K562 (cell line): ENCODE data around the gene IGF2R. TPM values are rescaled to one million over a fixed set of nuclear protein-coding genes. Genes with fewer than 3 reads are reported as not detected.

Experiments
- ATAC-seq: fragments of 200-7000 bp; cut with Tn5 transposase; 3 replicates; pipeline ENCODE4 v1.9.1; 2020; ENCODE audit warnings: moderate library complexity
- Bru-seq: library from RNA; stranded (reverse); fragments of 400-500 nt; gene quantifications from one replicate; lab custom pipeline; 2021; lab: Mats Ljungman, UMichigan
- BruChase-seq, 2 experiments: library from RNA; stranded (reverse); fragments of 400-500 nt; gene quantifications; one replicate each; lab custom pipeline; 2021; lab: Mats Ljungman, UMichigan
- BruUV-seq: library from RNA; stranded (reverse); fragments of 400-500 nt; replicated peaks from 2 replicates; lab custom pipeline; 2021; lab: Mats Ljungman, UMichigan
- CTCF ChIA-PET: fragments of 300-600 bp; formaldehyde crosslinking; extraction: SDS; loops from one replicate; lab custom pipeline; 2021; ENCODE audit warnings: low intra/inter-chr PET ratio; lab: Yijun Ruan, JAX
- POLR2A ChIA-PET: fragments of 300-600, 350-650 bp; sonication (Branson Sonifier 250); formaldehyde crosslinking; extraction: SDS; loops from one replicate; lab custom pipeline; 2021; ENCODE audit warnings: antibody characterized with exemption, inconsistent platforms; lab: Yijun Ruan, JAX
- DNase-seq, 4 experiments: peaks; one replicate each; pipeline versions ENCODE4 v3.0.0 to v3.0.0-alpha.2; 2011 to 2018; ENCODE audit warnings: low spot score in 3 of 4, mixed read lengths in 3 of 4; ENCODE audit errors: extremely low read depth in 1 of 4
- FAIRE-seq: peaks from 2 replicates; lab custom pipeline; 2011; peaks lifted over from hg19 to GRCh38; lab: Jason Lieb, UNC
- H2AFZ ChIP-seq: 2 replicates; pipeline ENCODE4 v1.6.0; 2011; ENCODE audit warnings: low read depth, low read length, control low read depth, inconsistent platforms
- H3K27ac ChIP-seq: fragments of 200-600 bp; 3 replicates; pipeline ENCODE4 v1.8.0; 2011; ENCODE audit warnings: low read depth, mild to moderate bottlenecking, control low read depth, inconsistent platforms, low read length, moderate library complexity, mixed read lengths; ENCODE audit errors: extremely low read depth
- H3K27me3 ChIP-seq, 2 experiments: fragments of 300-600 bp in 1 of 2; 2 replicates in 1 of 2; 3 replicates in 1 of 2; pipeline versions ENCODE4 v1.6.0 to v1.8.0; 2011; ENCODE audit warnings: inconsistent platforms in 2 of 2, low read length in 2 of 2, mild to moderate bottlenecking in 1 of 2, mixed read lengths in 1 of 2, moderate library complexity in 1 of 2; ENCODE audit not compliant: control insufficient read depth in 2 of 2, insufficient read depth in 2 of 2
- H3K36me3 ChIP-seq: fragments of 300-600 bp; 3 replicates; pipeline ENCODE4 v1.8.0; 2011; ENCODE audit warnings: mild to moderate bottlenecking, low read length, inconsistent platforms; ENCODE audit not compliant: control insufficient read depth, insufficient read depth
- H3K4me1 ChIP-seq, 2 experiments: fragments of 200-600 bp in 1 of 2; replicated peaks in 1 of 2; 2 replicates in 1 of 2; 3 replicates in 1 of 2; pipeline versions ENCODE4 v1.5.1 to v1.8.0; 2011; ENCODE audit warnings: inconsistent platforms in 2 of 2, low read length in 2 of 2, mild to moderate bottlenecking in 1 of 2, mixed read lengths in 1 of 2, moderate library complexity in 1 of 2; ENCODE audit not compliant: control insufficient read depth in 2 of 2, insufficient read depth in 2 of 2
- H3K4me2 ChIP-seq: 2 replicates; pipeline ENCODE4 v1.6.1; 2011; ENCODE audit warnings: low read length, control low read depth, inconsistent platforms, mixed read lengths; ENCODE audit not compliant: insufficient read depth
- H3K4me3 ChIP-seq: fragments of 200-600 bp; sonication (generic), shearing (Covaris generic); 2 replicates; pipeline ENCODE4 v1.5.1; 2016; ENCODE audit warnings: control low read depth, inconsistent platforms
- H3K79me2 ChIP-seq: fragments of 200-600 bp; 3 replicates; pipeline ENCODE4 v1.8.0; 2011; ENCODE audit warnings: low read length, inconsistent platforms; ENCODE audit not compliant: control insufficient read depth, insufficient read depth
- H3K9ac ChIP-seq, 2 experiments: 2 replicates each; pipeline versions ENCODE4 v1.6.0 to v1.6.1; 2011; ENCODE audit warnings: low read depth in 2 of 2, low read length in 2 of 2, control low read depth in 1 of 2, inconsistent platforms in 1 of 2, mild to moderate bottlenecking in 1 of 2, mixed read lengths in 1 of 2; ENCODE audit not compliant: insufficient read depth in 1 of 2
- H3K9me1 ChIP-seq: one replicate; pipeline ENCODE4 v1.6.0; 2011; ENCODE audit warnings: inconsistent platforms, mild to moderate bottlenecking, low read length, moderate library complexity; ENCODE audit not compliant: control insufficient read depth, insufficient read depth
- H3K9me3 ChIP-seq: replicated peaks from 2 replicates; pipeline ENCODE4 v1.5.1; 2011; ENCODE audit warnings: low read depth, low read length, inconsistent platforms; ENCODE audit not compliant: control insufficient read depth, insufficient read depth
- H4K20me1 ChIP-seq: replicated peaks from 2 replicates; pipeline ENCODE4 v1.6.1; 2011; ENCODE audit warnings: low read length, inconsistent platforms, mixed read lengths; ENCODE audit not compliant: control insufficient read depth, insufficient read depth
- CBX1 ChIP-seq: sonication (generic); IDR thresholded peaks from 2 replicates; pipeline ENCODE4 v1.6.1; 2016; ENCODE audit warnings: antibody characterized with exemption, low read depth, mild to moderate bottlenecking
- GATAD2B ChIP-seq: fragments of 450-650 bp; IDR thresholded peaks from 2 replicates; pipeline ENCODE4 v1.6.1; 2017; ENCODE audit warnings: mild to moderate bottlenecking, borderline replicate concordance
- HMGN3 ChIP-seq: IDR thresholded peaks from 2 replicates; pipeline ENCODE4 v1.6.1; 2011; ENCODE audit warnings: borderline replicate concordance, low read depth, mild to moderate bottlenecking, mixed read lengths, low read length; ENCODE audit not compliant: insufficient read length; ENCODE audit errors: extremely low read depth
- KLF6 ChIP-seq: fragments of 250-450 bp; sonication (Bioruptor Pico); IDR thresholded peaks from 2 replicates; pipeline ENCODE4 v1.4.0; 2020; ENCODE audit warnings: mild to moderate bottlenecking, moderate library complexity, borderline replicate concordance
- LEF1 ChIP-seq: fragments of 450-650 bp; IDR thresholded peaks from 2 replicates; pipeline ENCODE4 v1.6.1; 2016; ENCODE audit warnings: mild to moderate bottlenecking
- NKRF ChIP-seq: fragments of 450-650 bp; IDR thresholded peaks from 2 replicates; pipeline ENCODE4 v1.6.1; 2016; ENCODE audit warnings: borderline replicate concordance
- SMARCC2 ChIP-seq: fragments of 450-650 bp; IDR thresholded peaks from 2 replicates; pipeline ENCODE4 v1.6.1; 2017; ENCODE audit warnings: antibody characterized with exemption, moderate library complexity, mild to moderate bottlenecking, low read depth
- TCF15 ChIP-seq: fragments of 250-450 bp; sonication (Bioruptor Pico); IDR thresholded peaks from 2 replicates; pipeline ENCODE4 v1.8.0; 2022; ENCODE audit warnings: moderate library complexity, mild to moderate bottlenecking, inconsistent platforms
- ZBTB33 ChIP-seq: sonication (generic); formaldehyde crosslinking; IDR thresholded peaks from 2 replicates; pipeline ENCODE4 v1.8.1; 2023; ENCODE audit warnings: mild to moderate bottlenecking, missing genetic modification reagents
- ZNF780A ChIP-seq: fragments of 250-450 bp; sonication (Bioruptor Pico); IDR thresholded peaks from 2 replicates; pipeline ENCODE4 v1.5.0; 2021; ENCODE audit warnings: mild to moderate bottlenecking
- WGBS: fragments of 100-300 bp; shearing (Covaris generic); methylation state at CpG from one replicate; pipeline ENCODE4 v1.1.6; 2016; ENCODE audit warnings: low coverage, mixed read lengths; ENCODE audit not compliant: insufficient coverage; ENCODE audit errors: missing lambda C conversion rate; 5-methylcytosine and 5-hydroxymethylcytosine counted together
- in situ Hi-C: fragments of 300-500 bp; cut with MboI; formaldehyde crosslinking; loops from 4 replicates; pipeline ENCODE4 v1.15.0; 2018; ENCODE audit warnings: inconsistent platforms, mixed read lengths
- intact Hi-C: fragments of 100-400 bp; cut with micrococcal nuclease; formaldehyde crosslinking; loops from 2 replicates; pipeline ENCODE4 v1.14.2; 2022
- long read RNA-seq, 3 experiments: library from polyadenylated mRNA in 2 of 3; library from RNA in 1 of 3; unstranded in 2 of 3; stranded (forward) in 1 of 3; transcript quantifications; one replicate each; pipeline ENCODE4 v2.0.0, GENCODE V29; 2019 to 2022
- polyA minus RNA-seq, 3 experiments: library from RNA; depleted of rRNA, polyadenylated mRNA; stranded (reverse); fragments of >200 nt; gene quantifications; 2 replicates each; pipeline ENCODE4 v1.2.3, GENCODE V29; 2011
- polyA plus RNA-seq, 8 experiments: library from polyadenylated mRNA; depleted of rRNA in 4 of 8; stranded (reverse) in 5 of 8; unstranded in 3 of 8; fragments of >200 nt; fragmentation: Nextera tagmentation in 2 of 8; fragmentation: Illumina TruSeq in 1 of 8; extraction: Ambion mirVana in 2 of 8; extraction: Trizol in 1 of 8; gene quantifications; 2 replicates each; pipeline versions ENCODE4 v1.2.1 to v1.2.3, GENCODE V29; 2011 to 2014; ENCODE audit warnings: inconsistent platforms in 1 of 8, missing spikeins in 1 of 8
- total RNA-seq, 7 experiments: library from RNA; depleted of rRNA in 6 of 7; stranded (reverse); fragments of >200 nt in 6 of 7; fragmentation: Illumina TruSeq in 2 of 7; extraction: Trizol in 2 of 7; gene quantifications; 2 replicates each; pipeline versions ENCODE4 v1.2.1 to v1.2.3, GENCODE V29; 2011 to 2021; ENCODE audit warnings: low replicate concordance in 1 of 7

Gene IGF2R
- total RNA-seq (2011; cell fraction: chromatin; rRNA removed; ENCODE audit: low replicate concordance): 302 and 333 TPM in 2 replicates
- total RNA-seq (2011; cell fraction: nucleolus; rRNA removed): 228 and 239 TPM in 2 replicates
- total RNA-seq (2011; cell fraction: nucleoplasm; rRNA removed): 228 and 238 TPM in 2 replicates
- 36.9 and 41.3 TPM in 2 replicates for total RNA-seq (2014; rRNA removed)
- total RNA-seq (2014; rRNA removed; fragmentation: Illumina TruSeq; extraction: Trizol): 34.4 and 37.8 TPM in 2 replicates
- 34.5 and 37.5 TPM in 2 replicates for total RNA-seq (2015; rRNA removed; fragmentation: Illumina TruSeq; extraction: Trizol)
- 84.7 and 92.3 TPM in 2 replicates for total RNA-seq (2021)
- 13.2 and 16.7 TPM in 2 replicates for polyA plus RNA-seq (2011; rRNA removed)
- 12.7 and 14.5 TPM in 2 replicates for polyA plus RNA-seq (2011; cell fraction: cytosol; rRNA removed)
- polyA plus RNA-seq (2011; cell fraction: nucleus; rRNA removed): 55.4 and 71.5 TPM in 2 replicates
- 57.1 and 73.0 TPM in 2 replicates for polyA plus RNA-seq (2012)
- 60.4 and 68.9 TPM in 2 replicates for polyA plus RNA-seq (2014; fragmentation: Illumina TruSeq; extraction: Trizol)
- polyA plus RNA-seq (2014; fragmentation: Nextera tagmentation; extraction: Ambion mirVana): 1 to 10 TPM; 3.5 to 3.6 TPM
- polyA plus RNA-seq (2014; rRNA removed): 30.3 and 31.0 TPM in 2 replicates
- polyA minus RNA-seq (2011; rRNA and poly(A)+ RNA removed): 48.1 and 64.9 TPM in 2 replicates
- 47.2 and 72.7 TPM in 2 replicates for polyA minus RNA-seq (2011; cell fraction: cytosol; rRNA and poly(A)+ RNA removed)
- polyA minus RNA-seq (2011; cell fraction: nucleus; rRNA and poly(A)+ RNA removed): 108 and 127 TPM in 2 replicates
- Bru-seq, nascent RNA: percentile 94 among the genes with signal in this experiment
- BruChase-seq, experiment 1, labeled RNA remaining after a 2-hour chase: percentile 91 among the genes with signal in this experiment
- percentile 93 among the genes with signal in this experiment for BruChase-seq, experiment 2, labeled RNA remaining after a 6-hour chase
- long read RNA-seq, experiment 1, full-length matches to known transcripts: 2 of 165 reads
- long read RNA-seq, experiment 1, partial matches to known transcripts: 110 of 165 reads
- long read RNA-seq, experiment 1, other reads (novel, unspliced or antisense): 53 of 165 reads
- long read RNA-seq, experiment 2, partial matches to known transcripts: 38 of 58 reads
- long read RNA-seq, experiment 2, other reads (novel, unspliced or antisense): 20 of 58 reads
- long read RNA-seq, experiment 3, partial matches to known transcripts: 3 of 7 reads
- long read RNA-seq, experiment 3, other reads (novel, unspliced or antisense): 4 of 7 reads

GRCh38 chr6:159968295-159969203 lies at the start of gene IGF2R:
Gene IGF2R, plus strand, starts transcription at chr6:159969082. Its CDS starts 165 bp downstream, at chr6:159969247.
- no peak for FAIRE-seq
- DNase-seq: peak; percentile 97 to 99 (median 99)
- Histone ChIP-seq H3K4me3 (peak within 1 kb of the TSS; percentile 77), H3K9ac (peak within 1 kb of the TSS; percentile 93 to 99), H3K79me2 (peaks cover 51% of the 10 kb centered on the region), H3K9me1 (no peaks in the 10 kb centered on the region), H3K27me3 (no peaks in the 10 kb centered on the region; a peak in 1 of 5 replicates), H3K4me2 (peak within 1 kb of the TSS; percentile 92), H3K9me3 (no peaks in the 10 kb centered on the region), H3K4me1 (peaks cover 33 to 47% of the 10 kb centered on the region in 2 experiments), H2AFZ (peak within 1 kb of the TSS; percentile 94), H4K20me1 (peaks cover 11% of the 10 kb centered on the region; the same call in 1 of the 2 replicates), H3K36me3 (peaks cover 10% of the 10 kb centered on the region; the same call in 2 of the 3 replicates), H3K27ac (peak within 1 kb of the TSS; percentile 93)
- TSS peak; percentile 94 for BruUV-seq
- ChIA-PET CTCF (no interaction called here), POLR2A (interaction anchor here (0.5 to 2.0 kb wide), 13 partner anchors 8 to 570 kb away, joined by 3 to 9 read pairs (median 3); no protein-coding TSS in a partner anchor)
- intact Hi-C loops: no loop called here
- peak; percentile 80 for ATAC-seq
- in situ Hi-C loops: no loop called here
- WGBS: 2% methylated on average over 39 of the region's 68 CpGs
- 0 out of 2 replicates have a peak, but pooled peaks have one; percentile 29 for TF ChIP-seq KLF6
- peak; percentile 80 for TF ChIP-seq GATAD2B
- peak; percentile 34; the same call in 1 of the 2 replicates for TF ChIP-seq SMARCC2
- peak; percentile 57; the same call in 1 of the 2 replicates for TF ChIP-seq ZBTB33 (CRISPR knock-in tag)
- peak; percentile 82; the same call in 1 of the 2 replicates for TF ChIP-seq CBX1
- TF ChIP-seq TCF15 (CRISPR knock-in tag): 0 out of 2 replicates have a peak, but pooled peaks have one; percentile 50
- TF ChIP-seq HMGN3: peak; percentile 55
- 0 out of 2 replicates have a peak, but pooled peaks have one; percentile 60 for TF ChIP-seq ZNF780A
- peak; percentile 53; the same call in 1 of the 2 replicates for TF ChIP-seq NKRF
- no peak for TF ChIP-seq LEF1
